ENCODE results near the gene MEGF10. TPM values are rescaled to one million over a fixed set of nuclear protein-coding genes. Genes with fewer than 3 reads are reported as not detected.
"Not testable (repeated sequence)": the region's sequence is repeated elsewhere in the genome, so short reads cannot be mapped to it uniquely, and the experiment has no call there.

MEGF10 gene
- total RNA-seq, 3 donors from 2014 or later (not counting 1 experiment from before 2014, with no cell fraction given), result 1.4 TPM; not detected in 2

DNA sequence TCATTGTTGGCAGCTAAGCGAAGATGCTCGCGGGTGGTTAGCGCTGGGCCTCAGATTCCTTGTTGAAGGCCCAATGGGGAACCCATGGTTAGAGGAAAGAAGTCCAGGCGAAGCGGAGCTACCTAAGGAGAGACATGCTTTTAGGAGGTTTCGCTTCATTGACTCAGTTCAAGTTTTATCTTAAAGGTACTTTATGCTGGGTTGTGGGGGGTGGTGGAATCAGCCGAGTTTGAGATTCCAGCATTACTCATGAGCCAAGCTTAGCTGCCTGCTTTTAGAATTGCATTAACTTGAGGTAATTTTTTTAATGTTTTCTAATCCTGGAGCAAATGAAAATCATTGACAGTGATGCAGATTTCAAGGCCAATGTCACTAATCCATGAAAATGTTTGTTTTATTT lies 16.1 kb downstream of the MEGF10 start:
- no peaks in the 10 kb centered on the region for H3K36me3 Mint-ChIP-seq
- intact Hi-C loops (cut with micrococcal nuclease), result no loop called here
- TF ChIP-seq, protein P1, sequence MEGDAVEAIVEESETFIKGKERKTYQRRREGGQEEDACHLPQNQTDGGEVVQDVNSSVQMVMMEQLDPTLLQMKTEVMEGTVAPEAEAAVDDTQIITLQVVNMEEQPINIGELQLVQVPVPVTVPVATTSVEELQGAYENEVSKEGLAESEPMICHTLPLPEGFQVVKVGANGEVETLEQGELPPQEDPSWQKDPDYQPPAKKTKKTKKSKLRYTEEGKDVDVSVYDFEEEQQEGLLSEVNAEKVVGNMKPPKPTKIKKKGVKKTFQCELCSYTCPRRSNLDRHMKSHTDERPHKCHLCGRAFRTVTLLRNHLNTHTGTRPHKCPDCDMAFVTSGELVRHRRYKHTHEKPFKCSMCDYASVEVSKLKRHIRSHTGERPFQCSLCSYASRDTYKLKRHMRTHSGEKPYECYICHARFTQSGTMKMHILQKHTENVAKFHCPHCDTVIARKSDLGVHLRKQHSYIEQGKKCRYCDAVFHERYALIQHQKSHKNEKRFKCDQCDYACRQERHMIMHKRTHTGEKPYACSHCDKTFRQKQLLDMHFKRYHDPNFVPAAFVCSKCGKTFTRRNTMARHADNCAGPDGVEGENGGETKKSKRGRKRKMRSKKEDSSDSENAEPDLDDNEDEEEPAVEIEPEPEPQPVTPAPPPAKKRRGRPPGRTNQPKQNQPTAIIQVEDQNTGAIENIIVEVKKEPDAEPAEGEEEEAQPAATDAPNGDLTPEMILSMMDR (IDR thresholded peaks at IDR 0.05), result no peak
- H3K27me3 Mint-ChIP-seq (ENCODE audit: low read depth in 2 of 2), result peaks cover 9 to 24% of the 10 kb centered on the region in 2 donors
- H3K4me1 Mint-ChIP-seq, result no peaks in the 10 kb centered on the region
- no peaks in the 10 kb centered on the region for H3K36me3 ChIP-seq (ENCODE audit: control insufficient read depth, insufficient read depth, low read length)
- H3K27ac ChIP-seq (ENCODE audit: low read length), result no peak overlapping the region
- no peaks in the 10 kb centered on the region for H3K9me3 Mint-ChIP-seq
- no peaks in the 10 kb centered on the region for H3K4me1 ChIP-seq (ENCODE audit: control insufficient read depth, insufficient read depth, low read length)
- ATAC-seq (no peak), DNase-seq (no peak)
- H3K4me3 ChIP-seq (ENCODE audit: low read length), result no peak overlapping the region
- H3K27me3 ChIP-seq (ENCODE audit: control insufficient read depth, insufficient read depth, low read length), result no peaks in the 10 kb centered on the region
- H3K4me3 Mint-ChIP-seq, result no peak overlapping the region
- H3K27ac Mint-ChIP-seq, result no peak overlapping the region
- WGBS (ENCODE audit: insufficient coverage), result 79% methylated on average over 8 of the region's 8 CpGs
- H3K9me3 ChIP-seq (ENCODE audit: control insufficient read depth, insufficient read depth, low read length), result no peaks in the 10 kb centered on the region

DNA sequence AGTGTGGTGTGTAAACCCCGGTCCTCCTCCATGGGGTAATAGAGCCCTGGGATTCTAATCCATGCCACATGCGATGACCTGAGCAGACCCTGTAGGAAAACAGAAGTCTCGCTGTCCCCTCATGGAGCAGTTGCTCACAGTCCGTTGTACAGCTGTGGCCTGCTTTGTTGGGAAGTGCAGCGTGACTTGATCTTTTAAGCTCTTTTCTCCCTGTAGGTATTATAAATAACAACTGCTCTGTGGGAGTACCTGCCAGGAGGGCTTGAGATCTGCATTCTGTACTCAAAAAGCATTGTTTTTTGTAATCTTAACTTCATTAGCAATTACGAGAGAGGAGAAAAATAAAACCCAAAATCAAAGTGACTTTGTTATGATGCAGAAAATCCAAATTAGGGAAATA lies 17.3 kb downstream of the MEGF10 start:
- peaks cover 2 to 15% of the 10 kb centered on the region in 2 donors for H3K27me3 Mint-ChIP-seq (ENCODE audit: low read depth in 2 of 2)
- H3K9me3 Mint-ChIP-seq, result no peaks in the 10 kb centered on the region
- intact Hi-C loops (cut with micrococcal nuclease), result no loop called here
- Histone ChIP-seq H3K27me3 (ENCODE audit: control insufficient read depth, insufficient read depth, low read length) (no peaks in the 10 kb centered on the region), H3K36me3 (ENCODE audit: control insufficient read depth, insufficient read depth, low read length) (no peaks in the 10 kb centered on the region), H3K4me3 (ENCODE audit: low read length) (no peak overlapping the region), H3K9me3 (ENCODE audit: control insufficient read depth, insufficient read depth, low read length) (no peaks in the 10 kb centered on the region), H3K27ac (ENCODE audit: low read length) (no peak overlapping the region), H3K4me1 (ENCODE audit: control insufficient read depth, insufficient read depth, low read length) (no peaks in the 10 kb centered on the region)
- ATAC-seq (no peak), DNase-seq (no peak)
- TF ChIP-seq, protein P1 (IDR thresholded peaks at IDR 0.05), result no peak
- no peak overlapping the region for H3K27ac Mint-ChIP-seq
- no peaks in the 10 kb centered on the region for H3K4me1 Mint-ChIP-seq
- no peaks in the 10 kb centered on the region for H3K36me3 Mint-ChIP-seq
- WGBS (ENCODE audit: insufficient coverage), result 92% methylated on average over 5 of the region's 6 CpGs
- no peak overlapping the region for H3K4me3 Mint-ChIP-seq

DNA sequence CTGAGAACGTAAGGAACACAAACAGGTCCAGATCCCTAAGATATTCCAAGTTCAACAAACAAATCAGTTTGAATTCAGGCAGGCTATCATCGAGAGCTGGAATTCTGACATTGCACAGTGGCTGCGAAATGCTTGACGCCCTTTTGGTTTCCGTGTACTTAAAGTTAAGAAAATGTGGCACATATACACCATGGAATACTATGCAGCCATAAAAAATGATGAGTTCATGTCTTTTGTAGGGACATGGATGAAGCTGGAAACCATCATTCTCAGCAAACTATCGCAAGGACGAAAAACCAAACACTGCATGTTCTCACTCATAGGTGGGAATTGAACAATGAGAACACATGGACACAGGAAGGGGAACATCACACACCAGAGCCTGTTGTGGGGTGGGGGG lies 17.7 kb downstream of the MEGF10 start:
- H3K4me1 Mint-ChIP-seq; H3K4me1 ChIP-seq (ENCODE audit: control insufficient read depth, insufficient read depth, low read length); H3K9me3 ChIP-seq (ENCODE audit: control insufficient read depth, insufficient read depth, low read length); H3K27ac Mint-ChIP-seq; H3K9me3 Mint-ChIP-seq; intact Hi-C loops (cut with micrococcal nuclease); H3K36me3 Mint-ChIP-seq; ATAC-seq; H3K4me3 ChIP-seq (ENCODE audit: low read length); H3K36me3 ChIP-seq (ENCODE audit: control insufficient read depth, insufficient read depth, low read length); H3K27ac ChIP-seq (ENCODE audit: low read length); DNase-seq; H3K4me3 Mint-ChIP-seq; H3K27me3 ChIP-seq (ENCODE audit: control insufficient read depth, insufficient read depth, low read length): not testable (repeated sequence)
- 90% methylated on average over 5 of the region's 7 CpGs for WGBS (ENCODE audit: insufficient coverage)
- peaks cover 2 to 14% of the 10 kb centered on the region in 2 donors for H3K27me3 Mint-ChIP-seq (ENCODE audit: low read depth in 2 of 2)

DNA sequence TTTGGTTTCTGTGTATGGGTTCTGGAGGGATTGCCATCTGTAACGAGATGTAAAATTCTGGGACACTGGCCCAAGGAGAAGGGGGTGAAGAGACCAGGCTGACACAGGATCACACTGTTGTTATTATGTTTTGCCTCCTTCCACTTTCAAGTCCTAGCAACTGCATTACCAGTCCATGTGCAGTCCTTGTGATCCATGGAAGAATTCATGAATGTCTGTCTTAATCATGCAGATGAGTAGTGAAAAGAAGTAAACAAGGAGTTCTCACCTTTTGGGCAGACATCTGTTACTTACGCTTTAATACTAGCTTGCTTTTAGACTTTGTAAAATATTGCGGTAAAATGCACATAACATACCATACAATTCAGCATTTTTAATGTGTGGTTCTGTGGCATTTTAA lies 18.3 kb downstream of the MEGF10 start:
- H3K9me3 ChIP-seq (ENCODE audit: control insufficient read depth, insufficient read depth, low read length), result no peaks in the 10 kb centered on the region
- no peaks in the 10 kb centered on the region for H3K36me3 ChIP-seq (ENCODE audit: control insufficient read depth, insufficient read depth, low read length)
- H3K27ac Mint-ChIP-seq, result no peak overlapping the region
- no peak overlapping the region for H3K4me3 ChIP-seq (ENCODE audit: low read length)
- intact Hi-C loops (cut with micrococcal nuclease), result no loop called here
- TF ChIP-seq, protein P1 (IDR thresholded peaks at IDR 0.05), result no peak
- H3K9me3 Mint-ChIP-seq, result no peaks in the 10 kb centered on the region
- peaks cover 3 to 14% of the 10 kb centered on the region in 2 donors for H3K27me3 Mint-ChIP-seq (ENCODE audit: low read depth in 2 of 2)
- H3K27ac ChIP-seq (ENCODE audit: low read length), result no peak overlapping the region
- ATAC-seq (no peak), DNase-seq (no peak)
- no peaks in the 10 kb centered on the region for H3K4me1 ChIP-seq (ENCODE audit: control insufficient read depth, insufficient read depth, low read length)
- no peaks in the 10 kb centered on the region for H3K36me3 Mint-ChIP-seq
- H3K4me1 Mint-ChIP-seq, result no peaks in the 10 kb centered on the region
- H3K4me3 Mint-ChIP-seq, result no peak overlapping the region
- 86% methylated on average over 2 of the region's 3 CpGs for WGBS (ENCODE audit: insufficient coverage)
- no peaks in the 10 kb centered on the region for H3K27me3 ChIP-seq (ENCODE audit: control insufficient read depth, insufficient read depth, low read length)
